GM12874 (cell line): Measurements from ENCODE around the gene PTPN7.

Experiments used
- TF ChIP-seq, protein P1 (sequence below): IDR thresholded peaks from 2 replicates; pipeline ENCODE4 v1.5.1; 2011; ENCODE audit warnings: low read depth, mild to moderate bottlenecking, control low read depth, low read length, moderate library complexity; ENCODE audit not compliant: insufficient read depth

Gene PTPN7

DNA sequence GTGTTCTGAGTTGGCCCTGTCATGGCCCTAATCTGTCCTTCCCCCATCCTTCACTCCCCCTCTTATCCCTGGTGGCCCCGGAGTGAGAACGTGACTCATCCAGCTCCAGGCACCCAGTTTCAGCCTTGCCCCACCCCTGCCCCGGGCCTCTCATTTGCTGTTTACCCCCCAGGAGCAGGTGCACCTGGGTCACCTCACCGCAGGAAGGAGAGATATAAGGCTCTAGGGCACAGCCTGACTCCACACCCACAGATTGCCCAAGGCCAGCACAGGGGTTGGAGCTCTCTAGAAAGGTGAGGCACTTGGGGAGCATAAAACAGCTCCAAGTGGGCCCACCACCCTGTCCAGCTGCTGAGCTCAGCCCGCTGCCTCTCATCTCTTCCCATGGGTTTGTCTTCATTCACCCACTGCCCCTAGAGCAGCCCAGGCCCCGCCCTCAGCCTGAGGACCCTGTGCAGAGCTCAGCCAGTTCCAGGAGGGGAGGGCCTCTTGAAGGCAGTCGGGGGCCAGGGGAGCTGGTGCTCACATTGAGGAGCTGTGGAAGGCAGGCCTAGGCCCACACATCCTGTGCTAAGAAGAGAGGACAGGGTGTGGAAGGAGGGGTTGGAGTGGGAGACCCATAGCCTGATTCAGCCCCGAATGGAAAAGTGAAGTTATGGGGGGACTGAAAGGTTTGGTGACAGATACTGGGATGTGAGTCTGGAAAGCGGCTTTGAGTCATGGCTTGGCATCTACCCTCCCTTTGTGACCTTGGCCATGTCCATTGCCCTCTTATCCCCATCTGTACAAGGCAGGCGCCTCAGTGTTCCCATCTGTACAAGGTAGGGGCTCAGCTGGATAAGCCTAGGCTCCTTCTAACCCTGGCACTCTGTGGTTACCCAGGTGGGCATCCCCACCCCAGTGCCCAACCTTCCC lies 53.8 kb downstream of the PTPN7 start:
- TF ChIP-seq, protein P1, sequence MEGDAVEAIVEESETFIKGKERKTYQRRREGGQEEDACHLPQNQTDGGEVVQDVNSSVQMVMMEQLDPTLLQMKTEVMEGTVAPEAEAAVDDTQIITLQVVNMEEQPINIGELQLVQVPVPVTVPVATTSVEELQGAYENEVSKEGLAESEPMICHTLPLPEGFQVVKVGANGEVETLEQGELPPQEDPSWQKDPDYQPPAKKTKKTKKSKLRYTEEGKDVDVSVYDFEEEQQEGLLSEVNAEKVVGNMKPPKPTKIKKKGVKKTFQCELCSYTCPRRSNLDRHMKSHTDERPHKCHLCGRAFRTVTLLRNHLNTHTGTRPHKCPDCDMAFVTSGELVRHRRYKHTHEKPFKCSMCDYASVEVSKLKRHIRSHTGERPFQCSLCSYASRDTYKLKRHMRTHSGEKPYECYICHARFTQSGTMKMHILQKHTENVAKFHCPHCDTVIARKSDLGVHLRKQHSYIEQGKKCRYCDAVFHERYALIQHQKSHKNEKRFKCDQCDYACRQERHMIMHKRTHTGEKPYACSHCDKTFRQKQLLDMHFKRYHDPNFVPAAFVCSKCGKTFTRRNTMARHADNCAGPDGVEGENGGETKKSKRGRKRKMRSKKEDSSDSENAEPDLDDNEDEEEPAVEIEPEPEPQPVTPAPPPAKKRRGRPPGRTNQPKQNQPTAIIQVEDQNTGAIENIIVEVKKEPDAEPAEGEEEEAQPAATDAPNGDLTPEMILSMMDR = no peak

DNA sequence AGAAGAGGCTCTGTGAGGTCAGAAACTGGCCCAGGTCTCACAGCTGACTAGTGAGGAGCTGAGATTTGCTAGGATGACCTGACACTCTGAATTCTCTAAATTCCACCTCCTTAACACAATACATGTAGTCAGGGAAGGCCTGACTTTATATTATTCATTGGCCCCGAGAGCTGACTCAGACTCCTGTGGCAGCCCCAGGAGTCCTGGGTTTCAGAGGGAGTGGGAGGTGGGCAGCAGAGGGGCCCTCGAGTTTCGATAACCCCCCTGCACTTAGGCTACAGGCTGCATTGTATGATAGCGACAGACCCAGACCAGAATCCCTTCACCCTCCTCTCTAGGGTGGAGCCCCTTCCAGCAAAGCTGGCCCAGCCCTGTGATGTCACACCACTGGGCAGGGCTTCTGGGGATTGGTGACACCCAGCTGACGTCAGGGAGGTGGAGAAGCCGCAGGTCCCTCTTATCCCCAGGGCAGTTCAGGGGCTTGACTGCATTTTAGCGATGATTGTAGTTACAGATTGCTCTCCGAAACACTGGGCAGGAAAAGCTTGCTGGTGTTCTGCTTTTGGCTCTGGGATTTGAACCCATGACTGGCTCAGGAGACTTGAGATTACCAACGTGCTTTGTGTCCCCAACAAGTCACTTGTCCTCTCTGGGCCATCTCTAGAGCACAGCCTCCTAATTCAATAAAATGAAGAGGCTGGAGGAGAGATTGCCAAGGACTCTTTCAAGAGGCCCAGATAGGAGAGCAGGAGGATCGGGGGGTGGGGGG lies 54.6 kb downstream of the PTPN7 start:
- TF ChIP-seq, protein P1 = no peak

DNA sequence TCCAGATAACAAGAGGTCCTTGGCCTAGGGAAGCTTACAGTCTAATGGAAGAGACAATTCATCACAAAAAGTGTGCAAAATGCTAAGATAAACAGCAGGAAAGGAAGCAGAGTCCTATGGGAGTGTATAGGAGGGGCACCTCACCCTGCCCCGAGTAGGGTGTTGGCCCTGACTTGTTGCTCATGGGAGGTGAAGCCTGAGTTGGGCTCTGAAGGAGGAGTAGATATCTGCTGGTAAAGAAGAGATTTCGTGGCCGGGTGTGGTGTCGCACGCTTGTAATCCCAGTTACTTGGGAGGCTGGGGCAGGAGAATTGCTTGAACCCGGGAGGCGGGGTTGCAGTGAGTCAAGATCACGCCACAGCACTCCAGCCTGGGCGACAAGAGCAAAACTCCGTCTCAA lies 56.3 kb downstream of the PTPN7 start:
- TF ChIP-seq, protein P1 = no peak

DNA sequence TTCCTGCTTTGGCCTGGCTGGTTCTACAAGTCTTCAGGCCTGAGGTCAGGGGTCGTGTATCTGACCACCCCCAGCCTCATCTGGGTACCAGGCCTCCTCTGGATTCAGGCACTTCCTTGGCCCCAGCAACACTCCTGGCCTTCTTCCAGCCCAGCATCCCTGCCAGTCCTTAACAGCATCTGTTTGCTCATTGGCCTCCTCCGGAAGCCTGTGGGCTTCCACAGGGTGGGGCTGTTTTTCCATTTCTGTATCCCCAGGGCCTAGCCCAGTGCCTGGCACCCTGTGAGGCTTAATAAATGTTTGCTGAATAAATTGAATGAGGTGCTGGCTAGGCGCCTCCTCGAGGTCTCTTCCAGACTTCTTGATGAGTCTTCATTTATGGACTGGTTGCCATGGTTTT lies 59.2 kb downstream of the PTPN7 start:
- TF ChIP-seq, protein P1 = no peak
